Breast epithelium (tissue), 3 donors: ENCODE data around the gene ADGRV1.

Experiments used
- POLR2A ChIP-seq: fragments of 450-650 bp; IDR thresholded peaks from one replicate; pipeline ENCODE4 v1.6.1; 2016; ENCODE audit warnings: antibody characterized with exemption, mild to moderate bottlenecking, moderate library complexity
- TF ChIP-seq, protein P1 (sequence below), 3 donors: fragments of 450-650 bp; IDR thresholded peaks; one replicate each; pipeline ENCODE4 v1.5.1; 2016 to 2017; ENCODE audit warnings: antibody characterized with exemption in 3 of 3, mild to moderate bottlenecking in 3 of 3, moderate library complexity in 3 of 3

GRCh38 chr5:90703932-90704331, 145.3 kb downstream of the ADGRV1 start:
- TF ChIP-seq POLR2A: no peak
- TF ChIP-seq, protein P1, sequence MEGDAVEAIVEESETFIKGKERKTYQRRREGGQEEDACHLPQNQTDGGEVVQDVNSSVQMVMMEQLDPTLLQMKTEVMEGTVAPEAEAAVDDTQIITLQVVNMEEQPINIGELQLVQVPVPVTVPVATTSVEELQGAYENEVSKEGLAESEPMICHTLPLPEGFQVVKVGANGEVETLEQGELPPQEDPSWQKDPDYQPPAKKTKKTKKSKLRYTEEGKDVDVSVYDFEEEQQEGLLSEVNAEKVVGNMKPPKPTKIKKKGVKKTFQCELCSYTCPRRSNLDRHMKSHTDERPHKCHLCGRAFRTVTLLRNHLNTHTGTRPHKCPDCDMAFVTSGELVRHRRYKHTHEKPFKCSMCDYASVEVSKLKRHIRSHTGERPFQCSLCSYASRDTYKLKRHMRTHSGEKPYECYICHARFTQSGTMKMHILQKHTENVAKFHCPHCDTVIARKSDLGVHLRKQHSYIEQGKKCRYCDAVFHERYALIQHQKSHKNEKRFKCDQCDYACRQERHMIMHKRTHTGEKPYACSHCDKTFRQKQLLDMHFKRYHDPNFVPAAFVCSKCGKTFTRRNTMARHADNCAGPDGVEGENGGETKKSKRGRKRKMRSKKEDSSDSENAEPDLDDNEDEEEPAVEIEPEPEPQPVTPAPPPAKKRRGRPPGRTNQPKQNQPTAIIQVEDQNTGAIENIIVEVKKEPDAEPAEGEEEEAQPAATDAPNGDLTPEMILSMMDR (IDR thresholded peaks at IDR 0.05): no peak
